Thyroid gland (tissue), 4 donors: ENCODE data around the gene OR10H3.

Experiments
- CTCF ChIP-seq, 6 experiments: fragments of 200-600 bp in 3 of 6; fragments of 450-650 bp in 3 of 6; sonication (generic) in 3 of 6; IDR thresholded peaks; one replicate each; pipeline ENCODE4 v1.5.1; 2016 to 2019; ENCODE audit warnings: antibody characterized with exemption in 6 of 6, mild to moderate bottlenecking in 2 of 6, inconsistent platforms in 1 of 6, moderate library complexity in 1 of 6
- POLR2A ChIP-seq, 2 donors: fragments of 450-650 bp; IDR thresholded peaks; one replicate each; pipeline ENCODE4 v1.6.1; 2017; ENCODE audit warnings: antibody characterized with exemption in 2 of 2, mild to moderate bottlenecking in 2 of 2, moderate library complexity in 1 of 2

- TF ChIP-seq POLR2A (IDR thresholded peaks at IDR 0.05) (no peak), CTCF (IDR thresholded peaks at IDR 0.05) (no peak)
Observed at GRCh38 chr19:15790096-15790495, 52.3 kb downstream of the OR10H3 start.
